A549 (cell line): ENCODE results near the gene TOMM40L.

Experiments used
- CTCF ChIP-seq: fragments of >200 bp; sonication (Bioruptor Twin); formaldehyde crosslinking; IDR thresholded peaks from 3 replicates; pipeline ENCODE4 v1.5.1; 2016
- EP300 ChIP-seq, 2 experiments: fragments of >200 bp; sonication (Bioruptor Twin); formaldehyde crosslinking; IDR thresholded peaks; 2 replicates in 1 of 2; 3 replicates in 1 of 2; pipeline ENCODE4 v1.6.1; 2016 to 2017

GRCh38 chr1:161225178-161225533, 704 bp upstream of the TOMM40L start:
- TF ChIP-seq EP300 (IDR thresholded peaks at IDR 0.05) (no peak), CTCF (no peak)
